GM18873 (cell line): ENCODE results near the gene RPRD1A.
"Not testable (repeated sequence)": the region's sequence is repeated elsewhere in the genome, so short reads cannot be mapped to it uniquely, and the experiment has no call there.

Experiments
- ATAC-seq: cut with Tn5 transposase; IDR thresholded peaks from one replicate; pipeline ENCODE4 v1.9.1; 2021; ENCODE audit warnings: mild to moderate bottlenecking, moderate library complexity, moderate number of reproducible peaks; ENCODE audit not compliant: unreplicated experiment, low FRiP score

RPRD1A gene

DNA sequence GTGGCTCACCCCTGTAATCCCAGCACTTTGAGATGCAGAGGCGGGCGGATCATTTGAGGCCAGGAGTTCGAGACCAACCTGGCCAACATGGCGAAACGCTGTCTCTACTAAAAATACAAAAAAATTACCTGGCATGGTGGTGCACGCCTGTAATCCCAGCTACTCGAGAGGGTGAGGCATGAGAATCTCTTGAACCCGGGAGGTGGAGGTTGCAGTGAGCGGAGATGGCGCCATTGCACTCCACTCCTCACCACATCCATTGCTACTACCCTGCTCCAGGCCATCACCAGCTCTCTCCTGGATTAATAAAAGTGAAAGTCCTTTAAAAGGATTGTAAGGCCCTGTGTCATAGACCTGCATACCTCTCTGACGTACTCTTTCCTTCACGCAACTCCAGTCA is 93.7 kb downstream of the RPRD1A start:
- ATAC-seq: no peak

DNA sequence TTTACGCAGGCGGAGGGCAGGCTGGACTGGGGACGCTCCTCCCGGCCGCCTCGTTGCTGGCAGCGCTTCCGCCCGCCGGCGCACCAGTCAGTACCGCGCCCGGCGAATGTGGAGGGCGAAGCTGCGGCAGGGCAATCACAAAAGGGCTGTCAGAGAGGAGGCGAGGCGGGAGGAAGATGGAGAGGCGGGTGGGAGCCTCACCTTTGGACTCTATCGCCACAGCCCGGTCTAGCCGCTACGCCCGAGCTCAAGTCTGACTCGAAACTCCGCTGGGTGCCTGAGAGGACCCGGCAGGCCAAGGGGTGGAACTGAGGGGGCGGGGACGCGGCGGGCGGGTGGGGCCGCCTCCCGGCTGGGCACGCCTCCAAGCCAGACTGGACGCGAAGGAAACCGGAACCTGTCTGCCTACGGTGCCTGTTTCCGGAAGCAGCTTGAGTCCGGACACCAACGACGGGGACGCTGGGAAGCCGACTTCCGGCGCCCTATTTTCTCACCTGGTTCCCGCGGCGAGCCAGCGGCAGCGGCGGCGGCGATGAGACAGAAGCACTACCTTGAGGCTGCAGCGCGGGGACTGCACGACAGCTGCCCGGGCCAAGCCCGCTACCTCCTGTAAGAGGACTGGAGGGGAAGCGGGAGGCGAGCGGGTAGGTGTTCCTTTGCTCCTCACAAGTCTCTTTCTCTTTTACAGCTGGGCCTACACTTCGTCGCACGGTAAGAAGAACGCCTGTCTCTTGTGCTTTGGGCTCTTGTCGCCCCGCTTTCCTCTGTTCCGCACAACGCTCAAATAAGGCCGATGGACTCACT is 95.0 kb downstream of the RPRD1A start, which contains the start of gene RMP24:
Gene RMP24 (plus strand): TSS at position 483 of the 804 bp plus-strand sequence.
- peak; percentile 87 for ATAC-seq

DNA sequence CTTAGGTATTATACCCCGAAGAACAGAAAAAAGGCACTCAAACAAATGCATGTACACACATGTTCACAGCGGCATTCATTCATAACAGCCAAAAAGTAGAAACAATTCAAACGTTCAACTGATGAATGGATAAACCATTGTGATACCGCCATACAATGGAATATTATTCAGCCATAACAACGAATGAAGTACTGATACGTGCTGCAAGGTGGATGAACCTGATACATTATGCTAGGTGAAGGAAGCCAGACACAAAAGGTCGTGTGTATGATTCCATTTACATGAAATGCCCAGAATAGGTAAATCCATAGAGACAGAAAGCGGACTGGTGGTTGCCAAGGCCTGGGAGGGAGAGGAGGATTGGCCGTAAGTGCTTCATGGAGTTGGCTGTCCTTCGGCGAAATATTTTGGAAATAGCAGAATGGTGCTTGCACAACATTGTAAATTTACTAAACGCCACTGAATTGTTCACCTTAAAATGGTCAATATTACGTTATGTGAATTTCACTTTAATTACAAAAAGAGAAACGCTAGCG is 95.6 kb downstream of the RPRD1A start:
- ATAC-seq: peak; percentile 12

DNA sequence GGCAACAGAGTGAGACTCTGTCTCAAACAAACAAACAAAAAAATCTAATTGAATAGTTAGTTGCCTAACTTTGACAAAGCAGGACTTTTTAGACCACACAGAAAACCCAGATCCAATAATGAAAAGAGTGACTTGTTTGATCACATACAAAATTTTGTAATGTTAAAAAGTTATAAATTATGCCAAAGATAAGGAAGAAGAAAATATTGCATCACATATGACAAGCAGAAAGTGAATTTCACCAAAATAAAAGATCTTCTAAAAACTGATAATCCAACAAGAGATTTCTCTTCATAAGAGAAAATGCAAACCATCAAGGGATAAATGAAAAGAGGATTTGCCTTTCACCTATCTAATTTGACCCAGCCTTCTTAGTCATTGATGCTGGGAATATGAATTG is 97.7 kb downstream of the RPRD1A start:
- ATAC-seq: no peak

DNA sequence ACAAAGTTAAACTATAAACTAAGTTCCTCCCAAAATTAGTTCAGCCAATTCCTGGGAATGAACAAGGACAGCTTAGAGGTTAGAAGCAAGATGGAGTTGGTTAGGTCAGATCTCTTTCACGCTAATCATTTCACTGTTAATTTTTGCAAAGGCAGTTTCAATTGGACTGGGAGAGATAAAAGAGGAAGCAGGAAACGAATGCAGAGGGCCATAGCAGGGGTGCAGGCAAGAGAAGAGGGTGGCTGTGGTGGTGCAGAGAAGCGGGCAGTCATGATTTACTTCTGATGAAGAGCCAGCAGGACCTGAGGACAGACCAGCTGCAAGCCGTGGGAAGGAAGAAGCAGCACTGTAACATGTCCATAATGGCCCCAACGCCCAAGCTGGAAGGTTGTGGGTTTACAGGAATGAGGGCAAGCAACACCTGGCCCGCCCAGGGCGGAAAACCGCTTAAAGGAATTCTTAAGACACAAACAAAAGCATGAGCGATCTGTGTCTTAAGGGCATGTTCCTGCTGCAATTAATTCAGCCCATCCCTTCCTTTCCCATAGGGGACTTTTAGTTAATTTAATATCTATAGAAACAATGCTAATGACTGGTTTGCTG is 99.0 kb downstream of the RPRD1A start:
- no peak for ATAC-seq

DNA sequence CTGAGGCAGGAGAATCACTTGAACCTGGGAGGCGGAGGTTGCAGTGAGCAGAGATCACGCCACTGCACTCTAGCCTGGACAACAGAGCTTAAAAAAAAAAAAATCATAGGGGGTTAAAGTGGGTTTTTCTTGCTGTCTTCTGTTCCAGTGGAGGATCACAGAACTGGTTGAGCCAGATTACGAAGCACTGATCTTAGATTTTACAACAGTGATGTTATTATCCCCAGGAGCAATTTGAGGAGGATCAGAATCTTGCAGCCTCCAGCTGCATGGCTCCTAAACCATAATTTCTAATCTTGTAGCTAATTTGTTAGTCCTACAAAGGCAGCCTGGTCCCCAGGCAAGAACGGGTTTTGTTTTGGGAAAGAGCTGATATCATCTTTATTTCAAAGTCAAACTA is 99.5 kb downstream of the RPRD1A start:
- not testable (repeated sequence) for ATAC-seq

DNA sequence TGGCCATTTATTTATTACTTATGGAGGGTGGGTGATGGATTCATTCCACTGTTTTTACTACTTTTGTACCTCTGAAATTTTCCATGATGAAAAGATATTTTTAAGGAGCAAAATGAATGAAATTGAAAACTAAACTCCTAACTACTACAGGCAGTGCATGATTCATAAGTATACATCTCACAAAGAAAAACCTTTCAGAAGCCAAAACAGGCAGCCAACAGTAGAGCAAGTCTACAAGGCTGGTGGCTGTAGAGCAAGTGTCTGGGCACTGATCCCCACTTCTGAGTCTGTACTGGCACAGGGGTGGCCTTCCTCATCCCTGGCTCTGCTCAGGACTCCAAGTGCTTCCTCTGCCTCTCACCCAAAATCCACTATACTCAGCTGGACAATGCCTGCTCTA is 103.0 kb downstream of the RPRD1A start:
- no peak for ATAC-seq

DNA sequence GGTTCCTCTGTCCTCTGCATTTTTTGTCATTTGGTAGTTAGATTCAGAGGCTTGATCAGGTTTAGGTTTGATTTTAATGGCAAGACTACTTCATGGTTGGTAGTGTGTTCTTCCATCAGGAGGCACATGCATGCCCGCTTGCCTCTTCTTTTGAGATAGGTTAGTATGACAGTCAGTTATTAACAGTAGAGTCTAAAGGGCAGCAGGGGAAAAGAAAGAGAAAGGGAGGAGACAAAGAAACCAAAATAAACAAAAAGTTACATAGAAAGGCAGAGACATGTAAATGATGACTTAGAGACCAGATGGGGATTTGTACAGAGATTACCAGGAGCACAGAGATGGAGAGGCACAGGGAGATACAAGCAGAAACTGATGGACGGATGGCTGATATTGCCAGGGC is 105.0 kb downstream of the RPRD1A start:
- no peak for ATAC-seq

DNA sequence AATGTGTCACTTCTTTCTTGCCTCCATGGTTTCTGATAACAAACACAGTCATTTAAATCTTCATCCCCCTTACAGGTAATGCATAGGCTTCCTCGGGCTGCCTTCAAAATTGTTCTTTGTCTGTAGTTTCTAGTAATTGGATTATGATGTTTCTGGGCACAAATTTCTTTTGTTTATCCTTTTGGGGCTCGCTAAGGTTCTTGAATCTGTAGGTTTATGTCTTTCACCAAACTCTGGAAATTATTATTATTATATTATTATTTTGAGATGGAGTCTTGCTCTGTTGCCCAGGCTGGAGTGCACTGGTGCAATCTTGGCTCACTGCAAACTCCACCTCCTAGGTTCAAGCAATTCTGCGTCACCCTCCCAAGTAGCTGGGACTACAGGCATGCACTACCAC is 111.1 kb downstream of the RPRD1A start:
- no peak for ATAC-seq

DNA sequence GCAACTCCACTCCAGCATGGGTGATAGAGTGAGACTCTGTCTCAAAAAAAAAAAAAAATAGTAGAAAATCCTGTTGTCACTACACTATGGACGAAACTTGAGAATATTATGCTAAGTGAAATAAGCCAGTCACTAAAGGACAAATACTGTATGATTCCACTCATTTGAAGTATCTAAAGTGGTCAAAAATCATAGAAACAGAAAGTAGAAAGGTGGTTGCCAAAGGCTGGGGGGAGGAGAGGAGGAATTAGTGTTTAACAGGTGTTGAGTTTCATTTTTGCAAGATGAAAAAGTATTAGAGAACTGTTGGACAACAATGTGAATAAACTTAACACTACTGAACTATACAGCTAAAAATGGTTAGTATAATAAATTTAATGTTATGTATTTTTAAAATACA is 113.7 kb downstream of the RPRD1A start:
- ATAC-seq: peak; percentile 87

DNA sequence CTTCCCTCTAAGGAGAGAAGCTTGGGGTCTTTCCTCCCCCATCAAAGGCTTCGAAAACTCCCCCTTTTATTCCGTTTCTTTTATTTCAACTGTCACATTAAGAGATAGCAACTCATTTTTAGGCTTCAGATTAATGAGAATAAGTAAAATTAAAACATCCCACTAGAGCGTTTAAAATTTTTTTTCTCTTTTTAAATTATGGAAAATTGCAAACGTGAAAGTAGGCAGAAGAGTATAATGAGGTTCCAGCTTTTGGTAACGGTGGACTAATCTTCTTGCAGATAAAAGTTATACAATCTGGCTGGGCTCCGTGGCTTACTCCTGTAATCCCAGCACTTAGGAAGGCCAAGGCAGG is 116.8 kb downstream of the RPRD1A start:
- no peak for ATAC-seq

DNA sequence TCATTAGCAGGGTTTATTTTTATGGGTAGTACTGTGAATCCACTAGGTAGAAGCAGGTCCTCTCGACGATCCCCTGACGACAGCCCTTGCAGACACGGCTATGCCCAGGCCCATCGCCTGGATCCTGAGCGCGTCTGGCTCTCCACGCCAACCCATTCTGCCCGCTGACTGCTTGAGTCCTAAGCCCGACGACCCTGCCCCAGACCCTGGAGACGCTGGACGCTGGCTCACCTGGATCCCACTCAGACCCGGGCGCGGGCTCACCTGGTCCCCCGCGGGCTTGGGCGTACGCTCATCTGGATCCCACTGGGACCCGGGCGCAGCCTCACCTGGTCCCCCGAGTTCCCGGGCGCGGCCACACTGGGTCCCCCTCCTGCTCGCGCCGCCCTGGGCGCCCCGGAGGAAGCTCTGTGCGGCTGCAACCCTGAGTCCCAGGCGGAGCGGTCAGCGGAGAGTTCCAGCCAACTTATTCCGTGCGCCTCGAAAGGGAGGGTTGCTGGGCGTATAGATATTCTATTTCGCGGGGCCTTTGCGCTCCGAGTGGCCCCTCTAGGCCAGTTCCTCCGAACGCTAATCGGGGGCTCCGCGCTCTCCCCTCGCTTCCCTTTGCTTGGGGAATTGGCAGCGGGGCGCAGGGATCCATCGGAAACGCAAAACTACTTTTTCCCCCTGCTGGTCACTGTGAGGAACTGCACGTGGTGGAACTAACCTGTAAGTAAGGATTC is 117.3 kb downstream of the RPRD1A start:
- ATAC-seq: no peak

DNA sequence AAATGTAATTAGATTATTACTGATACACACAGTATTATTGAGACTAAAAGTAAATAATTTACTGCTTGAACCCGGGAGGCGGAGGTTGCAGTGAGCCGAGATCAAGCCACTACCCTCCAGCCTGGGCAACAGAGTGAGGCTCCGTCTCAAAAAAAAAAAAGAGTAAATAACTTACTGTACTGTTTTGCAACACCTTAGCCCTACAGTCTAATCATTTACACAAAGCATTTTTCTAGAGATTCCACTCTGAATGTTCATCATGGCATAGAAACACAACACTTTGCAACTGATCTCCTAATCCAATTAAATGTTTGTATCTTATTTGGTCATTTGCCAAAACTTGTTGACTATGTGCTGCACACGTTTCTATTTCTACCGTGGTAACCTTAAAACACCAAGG is 118.3 kb downstream of the RPRD1A start:
- no peak for ATAC-seq

DNA sequence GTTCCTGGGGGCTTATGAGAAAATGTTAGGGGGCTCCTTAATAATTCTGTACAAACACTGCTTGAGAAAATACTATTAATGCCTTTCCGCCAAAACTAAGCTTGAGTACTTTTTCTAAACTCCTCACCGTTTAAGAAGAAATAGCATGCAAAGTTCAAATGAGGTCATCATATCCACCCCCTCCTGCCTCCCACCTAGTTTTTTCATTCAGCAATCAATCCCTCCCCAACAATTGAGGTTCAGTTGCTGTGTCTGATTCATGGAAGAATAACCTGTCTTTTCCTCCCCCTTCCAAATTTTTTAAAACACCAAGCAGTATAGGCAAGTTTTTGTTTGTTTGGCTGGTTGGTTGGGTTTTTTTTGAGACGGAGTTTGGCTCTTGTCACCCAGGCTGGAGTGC is 119.3 kb downstream of the RPRD1A start:
- ATAC-seq: no peak

DNA sequence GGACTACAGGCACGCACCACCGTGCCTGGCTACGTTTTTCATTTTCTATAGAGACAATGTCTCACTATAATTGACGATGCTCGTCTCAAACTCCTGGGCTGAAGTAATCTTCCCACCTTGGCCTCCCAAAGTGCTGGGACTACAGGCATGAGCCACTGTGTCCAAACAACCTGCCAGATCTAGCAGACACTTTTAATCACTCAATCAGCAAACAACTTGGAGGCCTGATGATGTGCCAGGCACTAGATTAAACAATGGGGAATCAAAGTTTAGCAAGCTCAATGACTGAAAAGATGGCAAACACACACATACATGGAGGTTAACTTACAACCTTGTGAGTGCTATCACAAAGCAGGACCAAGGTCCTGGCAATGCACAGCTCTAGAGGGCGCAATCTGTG is 124.7 kb downstream of the RPRD1A start:
- no peak for ATAC-seq

DNA sequence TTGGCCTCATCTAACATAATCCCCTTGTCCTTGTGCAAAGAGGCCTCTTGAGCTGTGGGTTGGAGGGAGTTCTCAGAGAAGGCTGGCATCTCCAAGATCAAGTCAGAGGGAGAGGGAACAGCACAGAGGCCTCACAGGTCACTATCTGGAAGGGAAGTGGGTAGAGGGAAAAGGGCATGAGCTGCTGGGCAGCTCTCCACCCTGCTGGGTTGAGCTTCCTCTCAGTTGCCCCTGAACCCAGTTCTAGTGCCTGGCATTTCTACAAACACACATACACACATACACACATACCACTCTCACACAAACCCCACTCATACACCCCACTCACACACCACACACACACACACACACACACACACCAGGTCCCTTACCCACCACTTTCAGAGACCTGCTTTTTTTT is 125.2 kb downstream of the RPRD1A start:
- no peak for ATAC-seq

DNA sequence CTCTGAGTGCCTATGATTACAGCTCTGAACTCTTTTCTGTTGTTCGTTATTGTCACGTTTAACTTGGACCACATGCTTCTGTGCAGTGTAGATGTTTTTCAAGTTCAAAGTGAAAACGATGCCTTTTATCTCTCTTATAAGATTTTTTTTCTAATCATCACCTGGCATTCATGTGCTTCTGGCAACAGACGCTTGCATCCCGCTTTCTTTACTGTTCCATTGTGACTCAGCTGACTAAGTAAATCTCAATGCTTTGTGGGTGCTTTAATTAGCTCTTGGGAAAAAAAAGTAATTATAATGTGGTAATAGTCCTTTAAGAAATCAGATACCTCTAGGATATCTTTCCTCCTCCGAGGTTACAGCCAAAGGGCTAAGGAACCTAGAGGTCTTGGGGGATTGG is 126.1 kb downstream of the RPRD1A start:
- ATAC-seq: no peak
